Transverse colon (tissue), 3 donors: Measurements from ENCODE around the gene CMAS.

Experiments used
- EP300 ChIP-seq: sonication (generic); formaldehyde crosslinking; IDR thresholded peaks from one replicate; pipeline ENCODE4 v1.6.1; 2017; ENCODE audit warnings: antibody characterized with exemption, low read depth
- TF ChIP-seq, protein P1 (sequence below), 5 experiments: fragments of 200-600 bp in 3 of 5; fragments of 450-650 bp in 2 of 5; sonication (generic) in 3 of 5; IDR thresholded peaks; 1 replicate in 2 of 5; 2 replicates in 3 of 5; pipeline ENCODE4 v1.5.1; 2016 to 2017; ENCODE audit warnings: antibody characterized with exemption in 5 of 5, inconsistent platforms in 3 of 5, mild to moderate bottlenecking in 2 of 5, moderate library complexity in 1 of 5

DNA sequence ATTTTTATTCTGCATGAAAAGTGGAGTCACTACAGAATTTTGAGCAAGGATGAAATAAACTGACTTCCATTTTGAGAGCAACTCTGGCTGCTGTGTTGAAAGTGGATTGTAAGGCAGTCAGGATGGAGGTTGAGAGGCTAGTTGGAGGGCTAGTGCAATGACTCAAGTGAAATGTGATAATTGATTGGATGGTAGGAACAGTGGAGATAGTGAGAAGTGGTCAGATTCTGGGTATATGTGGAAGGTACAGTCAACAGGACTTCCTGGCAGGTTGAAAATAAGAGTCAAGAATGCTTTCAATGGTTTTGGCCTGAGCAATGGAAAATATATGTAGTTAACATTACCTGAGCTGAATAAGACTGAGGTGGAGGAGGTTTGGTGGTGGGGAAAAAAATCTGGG lies 29.0 kb upstream of the CMAS start:
- no peak for TF ChIP-seq EP300
- TF ChIP-seq, protein P1, sequence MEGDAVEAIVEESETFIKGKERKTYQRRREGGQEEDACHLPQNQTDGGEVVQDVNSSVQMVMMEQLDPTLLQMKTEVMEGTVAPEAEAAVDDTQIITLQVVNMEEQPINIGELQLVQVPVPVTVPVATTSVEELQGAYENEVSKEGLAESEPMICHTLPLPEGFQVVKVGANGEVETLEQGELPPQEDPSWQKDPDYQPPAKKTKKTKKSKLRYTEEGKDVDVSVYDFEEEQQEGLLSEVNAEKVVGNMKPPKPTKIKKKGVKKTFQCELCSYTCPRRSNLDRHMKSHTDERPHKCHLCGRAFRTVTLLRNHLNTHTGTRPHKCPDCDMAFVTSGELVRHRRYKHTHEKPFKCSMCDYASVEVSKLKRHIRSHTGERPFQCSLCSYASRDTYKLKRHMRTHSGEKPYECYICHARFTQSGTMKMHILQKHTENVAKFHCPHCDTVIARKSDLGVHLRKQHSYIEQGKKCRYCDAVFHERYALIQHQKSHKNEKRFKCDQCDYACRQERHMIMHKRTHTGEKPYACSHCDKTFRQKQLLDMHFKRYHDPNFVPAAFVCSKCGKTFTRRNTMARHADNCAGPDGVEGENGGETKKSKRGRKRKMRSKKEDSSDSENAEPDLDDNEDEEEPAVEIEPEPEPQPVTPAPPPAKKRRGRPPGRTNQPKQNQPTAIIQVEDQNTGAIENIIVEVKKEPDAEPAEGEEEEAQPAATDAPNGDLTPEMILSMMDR (IDR thresholded peaks at IDR 0.05): no peak
